Aorta (tissue), 5 donors: ENCODE measurements around the gene SLC39A10. TPM values are rescaled to one million over a fixed set of nuclear protein-coding genes. Genes with fewer than 3 reads are reported as not detected.

Experiments used
- ATAC-seq: fragments of 200-7000 bp; cut with Tn5 transposase; one replicate; pipeline ENCODE4 v1.9.1; 2022; ENCODE audit warnings: moderate library complexity; ENCODE audit not compliant: low FRiP score
- DNase-seq, 2 donors: peaks; one replicate each; pipeline ENCODE4 v3.0.0-alpha.2; 2020
- H3K27ac ChIP-seq, 2 donors: one replicate each; pipeline ENCODE4 v1.5.1; 2013; ENCODE audit warnings: low read length in 2 of 2, mild to moderate bottlenecking in 2 of 2, moderate library complexity in 2 of 2, control low read depth in 1 of 2, inconsistent platforms in 1 of 2, low read depth in 1 of 2
- H3K27me3 ChIP-seq, 2 donors: one replicate each; pipeline ENCODE4 v1.6.1; 2013; ENCODE audit warnings: control low read depth in 1 of 2, low read length in 1 of 2, mild to moderate bottlenecking in 1 of 2, moderate library complexity in 1 of 2; ENCODE audit not compliant: insufficient read depth in 2 of 2, control insufficient read depth in 1 of 2
- H3K36me3 ChIP-seq, 2 donors: one replicate each; pipeline ENCODE4 v1.6.1; 2013; ENCODE audit warnings: control low read depth in 1 of 2, low read length in 1 of 2, mild to moderate bottlenecking in 1 of 2; ENCODE audit not compliant: insufficient read depth in 2 of 2, control insufficient read depth in 1 of 2
- H3K4me1 ChIP-seq, 2 donors: one replicate each; pipeline ENCODE4 v1.6.1; 2013; ENCODE audit warnings: low read length in 2 of 2, control low read depth in 1 of 2, mild to moderate bottlenecking in 1 of 2, moderate library complexity in 1 of 2; ENCODE audit not compliant: insufficient read depth in 2 of 2, control insufficient read depth in 1 of 2
- H3K4me3 ChIP-seq, 2 donors: one replicate each; pipeline ENCODE4 v1.5.1; 2013; ENCODE audit warnings: low read length in 2 of 2, control low read depth in 1 of 2, mild to moderate bottlenecking in 1 of 2
- H3K9me3 ChIP-seq: one replicate; pipeline ENCODE4 v1.6.1; 2013; ENCODE audit warnings: mild to moderate bottlenecking, low read length; ENCODE audit not compliant: control insufficient read depth
- WGBS, 2 donors: extraction: QIAGEN DNeasy Blood & Tissue Kit; methylation state at CpG; one replicate each; pipeline ENCODE4 v1.1.7; 2013; 5-methylcytosine and 5-hydroxymethylcytosine counted together
- intact Hi-C, 2 donors: fragments of 100-400 bp; cut with DNase I; formaldehyde crosslinking; loops; one replicate each; pipeline versions ENCODE4 v1.14.2 to v1.15.0; 2022
- polyA plus RNA-seq, 2 donors: library from polyadenylated mRNA; stranded (reverse); fragments of 200-250 nt; gene quantifications; one replicate each; pipeline ENCODE4 v1.2.3, GENCODE V29; 2013
- total RNA-seq, 2 donors: library from RNA; stranded (reverse); fragmentation: NEBNext Ultra II Directional; extraction: Animal tissue kit (Norgen Biotek cat#: 25700); gene quantifications; one replicate each; pipeline ENCODE4 v1.2.1, GENCODE V29; 2021
- donor health status: healthy with polysubstance abuse.
- donor health status: Bipolar disorder and iron deficiency.
- donor health status: DM: no; HTN: no; CAD: no.
- donor health status: DM: no; HTN: no; CAD: no.
- donor health status: DM: yes; HTN: yes; CAD: no.

The SLC39A10 gene
- total and polyA plus RNA-seq, 4 donors, result 1.8 to 28.4 (median 14.0) TPM

DNA sequence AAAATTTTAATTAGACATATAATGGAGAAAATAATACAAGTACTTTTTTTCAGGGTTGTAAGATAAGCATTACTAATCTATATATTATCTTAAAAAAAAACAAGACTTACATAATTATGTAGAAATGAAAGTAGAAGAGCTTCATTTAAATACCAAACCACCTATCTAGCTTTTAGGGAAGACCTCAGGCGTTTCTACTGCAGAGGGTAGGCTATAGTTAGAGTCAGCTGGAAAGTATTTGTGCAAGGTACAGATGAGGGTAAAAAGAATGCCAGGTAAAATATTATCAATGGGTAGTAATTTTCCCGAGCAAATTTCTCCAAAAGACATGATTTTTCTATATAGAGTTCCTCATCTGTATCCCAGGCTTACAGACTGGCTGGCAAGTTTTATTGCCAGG is 30.5 kb upstream of the SLC39A10 start:
- Histone ChIP-seq H3K4me1 (no peaks in the 10 kb centered on the region), H3K4me3 (no peak overlapping the region), H3K27ac (no peak overlapping the region), H3K36me3 (no peaks in the 10 kb centered on the region), H3K9me3 (no peaks in the 10 kb centered on the region), H3K27me3 (no peaks in the 10 kb centered on the region)
- intact Hi-C loops, result no loop called here
- DNase-seq, result no peak
- ATAC-seq, result no peak
- 74% methylated on average over 2 of the region's 2 CpGs for WGBS, 2 donors

DNA sequence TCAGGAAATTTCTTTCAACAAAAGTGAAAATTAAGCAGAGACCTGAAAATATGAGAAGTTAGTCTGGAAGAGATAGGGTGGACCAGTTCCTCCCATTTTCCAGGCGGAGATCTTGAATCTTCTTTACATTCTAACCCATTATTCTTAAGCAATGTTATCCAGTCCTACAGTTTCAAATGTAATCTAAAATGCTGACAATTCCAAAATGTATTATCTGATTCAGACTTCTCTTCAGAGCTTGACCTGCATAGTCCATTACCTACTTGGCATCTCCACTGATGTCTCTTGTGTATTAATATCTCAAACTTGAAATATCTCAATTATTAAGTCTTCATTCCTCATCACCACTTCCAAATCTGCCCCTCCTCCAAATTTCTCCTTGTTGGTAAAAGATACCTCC is 28.4 kb upstream of the SLC39A10 start:
- WGBS, 2 donors, result 94 to 100% methylated on average over 1 of the region's 1 CpG
- no peaks in the 10 kb centered on the region for H3K36me3 ChIP-seq
- ATAC-seq, result no peak
- no peak overlapping the region for H3K4me3 ChIP-seq
- no peak for DNase-seq
- intact Hi-C loops, result no loop called here
- no peaks in the 10 kb centered on the region for H3K9me3 ChIP-seq
- no peak overlapping the region for H3K27ac ChIP-seq
- H3K27me3 ChIP-seq, result no peaks in the 10 kb centered on the region
- no peaks in the 10 kb centered on the region for H3K4me1 ChIP-seq

DNA sequence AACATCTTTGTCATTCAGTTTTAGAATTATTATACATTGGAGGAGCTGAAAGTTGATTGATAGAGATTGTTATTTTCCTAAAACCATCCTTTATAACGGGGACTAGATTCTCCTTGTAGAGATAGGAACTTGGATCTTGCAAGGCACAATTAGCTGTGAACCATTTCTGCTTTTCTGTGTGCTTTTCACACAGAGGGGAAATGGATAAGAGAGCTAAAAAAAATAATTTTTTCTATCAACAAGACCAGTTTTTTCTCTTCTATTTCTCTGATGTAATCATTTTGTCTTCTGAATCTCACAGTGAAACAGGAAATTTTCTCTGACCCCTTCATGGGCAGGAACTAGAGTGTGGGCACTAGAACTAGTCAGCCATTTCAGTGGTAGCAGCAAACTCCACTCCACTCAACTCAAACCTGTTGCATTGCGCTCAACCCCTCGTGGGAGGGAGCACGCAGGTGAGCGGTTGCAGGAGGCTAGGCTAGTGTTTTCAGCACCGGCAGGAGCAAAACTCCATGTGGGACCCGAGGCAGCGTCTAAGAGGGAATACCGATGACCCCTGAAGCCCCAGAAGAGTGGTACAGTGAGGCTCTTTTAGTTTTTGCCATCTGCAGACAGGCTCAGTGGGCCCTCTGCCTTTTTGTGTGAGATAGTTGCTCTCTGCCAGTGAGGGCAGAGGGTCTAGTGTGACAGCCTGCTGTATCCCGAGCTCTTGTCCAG is 24.0 kb upstream of the SLC39A10 start:
- Histone ChIP-seq H3K9me3 (no peaks in the 10 kb centered on the region), H3K4me3 (no peak overlapping the region), H3K27ac (no peak overlapping the region), H3K36me3 (no peaks in the 10 kb centered on the region), H3K27me3 (no peaks in the 10 kb centered on the region), H3K4me1 (no peaks in the 10 kb centered on the region)
- intact Hi-C loops, result no loop called here
- no peak for ATAC-seq
- DNase-seq, result no peak
- 91 to 93% methylated on average over 10 of the region's 10 CpGs for WGBS, 2 donors

DNA sequence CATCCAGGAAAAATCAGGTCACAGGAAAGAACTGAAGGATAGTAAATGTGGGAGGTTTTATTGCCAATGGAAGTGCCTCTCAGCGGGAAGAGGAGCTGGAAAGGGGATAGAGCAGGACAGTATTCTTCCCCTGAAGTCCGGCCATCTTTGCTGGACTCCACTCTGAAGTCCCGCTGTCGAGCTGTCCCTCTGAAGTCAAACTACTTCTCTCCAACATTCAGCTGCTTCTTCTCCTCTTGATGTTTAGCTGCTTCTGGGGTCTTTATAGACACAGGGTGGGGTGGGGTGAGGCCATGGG is 23.5 kb upstream of the SLC39A10 start:
- H3K27me3 ChIP-seq, result no peaks in the 10 kb centered on the region
- intact Hi-C loops, result no loop called here
- H3K36me3 ChIP-seq, result no peaks in the 10 kb centered on the region
- H3K4me1 ChIP-seq, result no peaks in the 10 kb centered on the region
- no peak overlapping the region for H3K4me3 ChIP-seq
- no peak for ATAC-seq
- WGBS, 2 donors, result 96 to 98% methylated on average over 4 of the region's 4 CpGs
- no peak overlapping the region for H3K27ac ChIP-seq
- DNase-seq, result no peak
- no peaks in the 10 kb centered on the region for H3K9me3 ChIP-seq

DNA sequence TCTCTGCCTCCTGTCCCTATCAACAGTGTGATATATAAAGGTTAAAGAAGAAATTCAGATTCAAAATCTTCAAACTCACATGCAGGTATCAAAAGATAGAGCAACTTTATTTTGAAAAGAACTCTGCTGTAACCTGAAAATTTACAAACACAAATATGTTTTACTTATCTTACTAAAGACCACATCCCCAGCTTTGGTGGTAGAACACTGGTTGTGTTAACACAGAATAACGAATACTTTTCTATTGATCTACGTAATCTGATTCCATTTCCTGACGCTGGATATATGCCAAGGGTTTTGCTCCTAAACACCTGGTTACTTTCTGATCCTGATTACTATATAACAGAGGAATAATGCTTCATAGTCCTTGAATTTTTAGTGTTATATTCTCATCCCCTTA is 23.1 kb upstream of the SLC39A10 start:
- H3K4me3 ChIP-seq, result no peak overlapping the region
- WGBS, 2 donors, result 91 to 97% methylated on average over 3 of the region's 3 CpGs
- H3K36me3 ChIP-seq, result no peaks in the 10 kb centered on the region
- H3K4me1 ChIP-seq, result no peaks in the 10 kb centered on the region
- DNase-seq (no peak), ATAC-seq (no peak)
- intact Hi-C loops, result no loop called here
- no peak overlapping the region for H3K27ac ChIP-seq
- no peaks in the 10 kb centered on the region for H3K27me3 ChIP-seq
- no peaks in the 10 kb centered on the region for H3K9me3 ChIP-seq

DNA sequence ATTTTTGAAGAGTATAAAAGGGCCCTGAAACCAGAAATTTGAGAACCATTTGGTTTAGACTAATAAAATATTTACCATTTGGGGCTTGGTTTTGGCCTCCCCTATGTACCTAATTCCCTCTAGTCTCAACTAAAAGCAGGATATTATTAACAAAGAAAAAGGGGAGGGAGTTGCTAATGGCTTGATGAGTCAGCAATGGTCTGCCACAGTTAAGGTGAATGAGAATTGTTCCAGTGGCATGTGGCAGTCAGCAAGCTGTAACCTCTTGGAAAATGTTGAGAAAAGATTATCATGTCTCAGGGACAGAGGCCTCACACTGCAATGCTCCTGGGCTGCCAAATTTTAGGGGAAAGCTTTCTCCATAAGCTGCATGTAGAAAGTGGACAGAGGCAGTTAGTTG is 20.1 kb upstream of the SLC39A10 start:
- no peak overlapping the region for H3K27ac ChIP-seq
- no peak for DNase-seq
- H3K4me3 ChIP-seq, result no peak overlapping the region
- ATAC-seq, result no peak
- H3K36me3 ChIP-seq, result no peaks in the 10 kb centered on the region
- no peaks in the 10 kb centered on the region for H3K9me3 ChIP-seq
- no peaks in the 10 kb centered on the region for H3K4me1 ChIP-seq
- intact Hi-C loops, result no loop called here
- no peaks in the 10 kb centered on the region for H3K27me3 ChIP-seq

DNA sequence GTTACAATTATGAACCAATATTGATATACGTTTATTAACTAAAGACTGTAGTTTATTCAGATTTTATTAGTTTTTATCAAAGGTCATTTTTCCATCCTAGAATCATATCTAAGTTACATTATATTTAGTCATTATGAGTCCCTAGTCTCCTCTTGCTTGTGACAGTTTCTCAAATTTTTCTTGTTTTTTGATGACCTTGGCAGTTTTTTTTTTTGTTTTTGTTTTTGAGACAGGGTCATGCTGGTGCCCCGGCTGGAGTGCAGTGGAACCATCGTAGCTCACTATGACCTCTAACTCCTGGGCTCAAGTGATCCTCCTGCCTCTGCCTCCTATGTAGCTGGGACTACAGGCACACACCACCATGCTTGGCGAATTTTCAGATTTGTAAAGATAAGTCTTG is 18.3 kb upstream of the SLC39A10 start:
- intact Hi-C loops, result no loop called here
- no peak overlapping the region for H3K27ac ChIP-seq

DNA sequence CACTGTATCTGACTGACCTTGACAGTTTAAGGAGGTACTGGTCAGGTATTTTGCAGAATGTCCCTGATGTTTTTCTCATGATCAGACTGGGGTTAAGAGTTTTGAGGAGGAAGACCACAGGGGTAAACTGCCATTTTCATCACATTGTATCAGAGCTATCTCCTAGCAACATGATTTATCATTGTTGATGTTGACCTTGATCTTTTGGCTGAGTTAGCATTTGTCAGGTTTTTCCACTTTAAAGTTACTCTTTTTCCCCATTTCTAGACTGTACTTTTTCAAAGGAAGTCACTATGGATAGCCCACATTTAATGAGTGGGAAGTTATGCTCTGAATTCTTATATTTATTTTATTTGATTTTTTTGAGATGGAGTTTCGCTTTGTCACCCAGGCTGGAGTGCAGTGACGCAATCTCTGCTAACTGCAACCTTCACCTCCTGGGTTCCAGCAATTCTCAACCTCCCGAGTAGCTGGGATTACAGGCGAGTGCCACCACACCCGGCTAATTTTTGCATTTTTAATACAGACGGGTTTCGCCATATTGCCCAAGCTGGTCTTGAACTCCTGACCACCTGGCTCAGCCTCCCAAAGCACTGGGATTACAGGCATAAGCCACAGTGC is 17.7 kb upstream of the SLC39A10 start:
- intact Hi-C loops, result no loop called here
- WGBS, 2 donors, result 97 to 99% methylated on average over 7 of the region's 7 CpGs
- ATAC-seq, result no peak

More for the DNA sequence above, 18.3 kb upstream of the SLC39A10 start:
- Histone ChIP-seq H3K4me3 (no peak overlapping the region), H3K36me3 (no peaks in the 10 kb centered on the region), H3K27me3 (no peaks in the 10 kb centered on the region), H3K9me3 (no peaks in the 10 kb centered on the region), H3K4me1 (no peaks in the 10 kb centered on the region)
- WGBS, 2 donors, result 93% methylated on average over 4 of the region's 4 CpGs
- ATAC-seq, result no peak
- no peak for DNase-seq

GRCh38 chr2:195639959-195640358 is 17.1 kb upstream of the SLC39A10 start:
- no peak for DNase-seq
- Histone ChIP-seq H3K9me3 (no peaks in the 10 kb centered on the region), H3K4me1 (no peaks in the 10 kb centered on the region), H3K4me3 (no peak overlapping the region), H3K36me3 (no peaks in the 10 kb centered on the region), H3K27ac (no peak overlapping the region), H3K27me3 (no peaks in the 10 kb centered on the region)
- no peak for ATAC-seq
- intact Hi-C loops, result no loop called here
- WGBS, 2 donors, result 82 to 83% methylated on average over 1 of the region's 1 CpG

More for the DNA sequence above, 17.7 kb upstream of the SLC39A10 start:
- H3K27ac ChIP-seq, result no peak overlapping the region
- no peaks in the 10 kb centered on the region for H3K36me3 ChIP-seq
- H3K4me3 ChIP-seq, result no peak overlapping the region
- DNase-seq, result no peak
- no peaks in the 10 kb centered on the region for H3K9me3 ChIP-seq
- no peaks in the 10 kb centered on the region for H3K27me3 ChIP-seq
- no peaks in the 10 kb centered on the region for H3K4me1 ChIP-seq
